K562 (cell line): ENCODE results near the gene FAAH. TPM values are rescaled to one million over a fixed set of nuclear protein-coding genes. Genes with fewer than 3 reads are reported as not detected.
A peak's percentile ranks its signal among the peaks of the same experiment; 100 is the strongest.

Experiments
- ATAC-seq: fragments of 200-7000 bp; cut with Tn5 transposase; 3 replicates; pipeline ENCODE4 v1.9.1; 2020; ENCODE audit warnings: moderate library complexity
- BruUV-seq: library from RNA; stranded (reverse); fragments of 400-500 nt; replicated peaks from 2 replicates; lab custom pipeline; 2021; lab: Mats Ljungman, UMichigan
- CTCF ChIA-PET: fragments of 300-600 bp; formaldehyde crosslinking; extraction: SDS; loops from one replicate; lab custom pipeline; 2021; ENCODE audit warnings: low intra/inter-chr PET ratio; lab: Yijun Ruan, JAX
- POLR2A ChIA-PET: fragments of 300-600, 350-650 bp; sonication (Branson Sonifier 250); formaldehyde crosslinking; extraction: SDS; loops from one replicate; lab custom pipeline; 2021; ENCODE audit warnings: antibody characterized with exemption, inconsistent platforms; lab: Yijun Ruan, JAX
- DNase-seq, 4 experiments: peaks; one replicate each; pipeline versions ENCODE4 v3.0.0 to v3.0.0-alpha.2; 2011 to 2018; ENCODE audit warnings: low spot score in 3 of 4, mixed read lengths in 3 of 4; ENCODE audit errors: extremely low read depth in 1 of 4
- FAIRE-seq: peaks from 2 replicates; lab custom pipeline; 2011; peaks lifted over from hg19 to GRCh38; lab: Jason Lieb, UNC
- H2AFZ ChIP-seq: 2 replicates; pipeline ENCODE4 v1.6.0; 2011; ENCODE audit warnings: low read depth, low read length, control low read depth, inconsistent platforms
- H3K27ac ChIP-seq: fragments of 200-600 bp; 3 replicates; pipeline ENCODE4 v1.8.0; 2011; ENCODE audit warnings: low read depth, mild to moderate bottlenecking, control low read depth, inconsistent platforms, low read length, moderate library complexity, mixed read lengths; ENCODE audit errors: extremely low read depth
- H3K27me3 ChIP-seq, 2 experiments: fragments of 300-600 bp in 1 of 2; 2 replicates in 1 of 2; 3 replicates in 1 of 2; pipeline versions ENCODE4 v1.6.0 to v1.8.0; 2011; ENCODE audit warnings: inconsistent platforms in 2 of 2, low read length in 2 of 2, mild to moderate bottlenecking in 1 of 2, mixed read lengths in 1 of 2, moderate library complexity in 1 of 2; ENCODE audit not compliant: control insufficient read depth in 2 of 2, insufficient read depth in 2 of 2
- H3K36me3 ChIP-seq: fragments of 300-600 bp; 3 replicates; pipeline ENCODE4 v1.8.0; 2011; ENCODE audit warnings: mild to moderate bottlenecking, low read length, inconsistent platforms; ENCODE audit not compliant: control insufficient read depth, insufficient read depth
- H3K4me1 ChIP-seq, 2 experiments: fragments of 200-600 bp in 1 of 2; replicated peaks in 1 of 2; 2 replicates in 1 of 2; 3 replicates in 1 of 2; pipeline versions ENCODE4 v1.5.1 to v1.8.0; 2011; ENCODE audit warnings: inconsistent platforms in 2 of 2, low read length in 2 of 2, mild to moderate bottlenecking in 1 of 2, mixed read lengths in 1 of 2, moderate library complexity in 1 of 2; ENCODE audit not compliant: control insufficient read depth in 2 of 2, insufficient read depth in 2 of 2
- H3K4me2 ChIP-seq: 2 replicates; pipeline ENCODE4 v1.6.1; 2011; ENCODE audit warnings: low read length, control low read depth, inconsistent platforms, mixed read lengths; ENCODE audit not compliant: insufficient read depth
- H3K4me3 ChIP-seq: fragments of 200-600 bp; sonication (generic), shearing (Covaris generic); 2 replicates; pipeline ENCODE4 v1.5.1; 2016; ENCODE audit warnings: control low read depth, inconsistent platforms
- H3K79me2 ChIP-seq: fragments of 200-600 bp; 3 replicates; pipeline ENCODE4 v1.8.0; 2011; ENCODE audit warnings: low read length, inconsistent platforms; ENCODE audit not compliant: control insufficient read depth, insufficient read depth
- H3K9ac ChIP-seq, 2 experiments: 2 replicates each; pipeline versions ENCODE4 v1.6.0 to v1.6.1; 2011; ENCODE audit warnings: low read depth in 2 of 2, low read length in 2 of 2, control low read depth in 1 of 2, inconsistent platforms in 1 of 2, mild to moderate bottlenecking in 1 of 2, mixed read lengths in 1 of 2; ENCODE audit not compliant: insufficient read depth in 1 of 2
- H3K9me1 ChIP-seq: one replicate; pipeline ENCODE4 v1.6.0; 2011; ENCODE audit warnings: inconsistent platforms, mild to moderate bottlenecking, low read length, moderate library complexity; ENCODE audit not compliant: control insufficient read depth, insufficient read depth
- H3K9me3 ChIP-seq: replicated peaks from 2 replicates; pipeline ENCODE4 v1.5.1; 2011; ENCODE audit warnings: low read depth, low read length, inconsistent platforms; ENCODE audit not compliant: control insufficient read depth, insufficient read depth
- H4K20me1 ChIP-seq: replicated peaks from 2 replicates; pipeline ENCODE4 v1.6.1; 2011; ENCODE audit warnings: low read length, inconsistent platforms, mixed read lengths; ENCODE audit not compliant: control insufficient read depth, insufficient read depth
- ARID1B ChIP-seq: fragments of 450-650 bp; IDR thresholded peaks from 2 replicates; pipeline ENCODE4 v1.6.1; 2016; ENCODE audit warnings: antibody characterized with exemption, mild to moderate bottlenecking, inconsistent platforms
- BCOR ChIP-seq: fragments of 450-650 bp; IDR thresholded peaks from 2 replicates; pipeline ENCODE4 v1.6.1; 2016
- CBFA2T3 ChIP-seq: fragments of 450-650 bp; IDR thresholded peaks from 2 replicates; pipeline ENCODE4 v1.6.1; 2017
- KDM1A ChIP-seq, 2 experiments: fragments of 450-650 bp; IDR thresholded peaks; 2 replicates each; pipeline ENCODE4 v1.6.1; 2016; ENCODE audit warnings: mild to moderate bottlenecking in 2 of 2
- NEUROD1 ChIP-seq: fragments of 150-350 bp; IDR thresholded peaks from 2 replicates; pipeline ENCODE4 v1.6.1; 2014; ENCODE audit warnings: borderline replicate concordance, low read length, low read depth; ENCODE audit not compliant: partially characterized antibody
- SP1 ChIP-seq: sonication (generic); formaldehyde crosslinking; IDR thresholded peaks from 2 replicates; pipeline ENCODE4 v1.8.1; 2022; ENCODE audit warnings: mild to moderate bottlenecking, missing genetic modification reagents
- TAL1 ChIP-seq: fragments of 450-650 bp; IDR thresholded peaks from 2 replicates; pipeline ENCODE4 v1.6.1; 2016; ENCODE audit warnings: mild to moderate bottlenecking
- TCF3 ChIP-seq: sonication (generic); formaldehyde crosslinking; IDR thresholded peaks from 2 replicates; pipeline ENCODE4 v1.4.0; 2020; ENCODE audit warnings: mild to moderate bottlenecking, missing genetic modification reagents
- TEAD4 ChIP-seq, 2 experiments: sonication (generic) in 1 of 2; formaldehyde crosslinking in 1 of 2; IDR thresholded peaks; 2 replicates each; pipeline versions ENCODE4 v1.6.1 to v1.8.0; 2012 to 2022; ENCODE audit warnings: borderline replicate concordance in 1 of 2, inconsistent platforms in 1 of 2, low read length in 1 of 2, mild to moderate bottlenecking in 1 of 2, missing genetic modification reagents in 1 of 2
- ZNF282 ChIP-seq: sonication (generic); formaldehyde crosslinking; IDR thresholded peaks from 2 replicates; pipeline ENCODE4 v1.8.1; 2023; ENCODE audit warnings: missing genetic modification reagents
- ZNF431 ChIP-seq: sonication (generic); formaldehyde crosslinking; IDR thresholded peaks from 2 replicates; pipeline ENCODE4 v1.8.0; 2022; ENCODE audit warnings: mild to moderate bottlenecking, missing genetic modification reagents
- ZNF77 ChIP-seq: fragments of 250-450 bp; sonication (Bioruptor Pico); IDR thresholded peaks from 2 replicates; pipeline ENCODE4 v1.5.0; 2020
- WGBS: fragments of 100-300 bp; shearing (Covaris generic); methylation state at CpG from one replicate; pipeline ENCODE4 v1.1.6; 2016; ENCODE audit warnings: low coverage, mixed read lengths; ENCODE audit not compliant: insufficient coverage; ENCODE audit errors: missing lambda C conversion rate; 5-methylcytosine and 5-hydroxymethylcytosine counted together
- in situ Hi-C: fragments of 300-500 bp; cut with MboI; formaldehyde crosslinking; loops from 4 replicates; pipeline ENCODE4 v1.15.0; 2018; ENCODE audit warnings: inconsistent platforms, mixed read lengths
- intact Hi-C: fragments of 100-400 bp; cut with micrococcal nuclease; formaldehyde crosslinking; loops from 2 replicates; pipeline ENCODE4 v1.14.2; 2022
- polyA plus RNA-seq, 8 experiments: library from polyadenylated mRNA; depleted of rRNA in 4 of 8; stranded (reverse) in 5 of 8; unstranded in 3 of 8; fragments of >200 nt; fragmentation: Nextera tagmentation in 2 of 8; fragmentation: Illumina TruSeq in 1 of 8; extraction: Ambion mirVana in 2 of 8; extraction: Trizol in 1 of 8; gene quantifications; 2 replicates each; pipeline versions ENCODE4 v1.2.1 to v1.2.3, GENCODE V29; 2011 to 2014; ENCODE audit warnings: inconsistent platforms in 1 of 8, missing spikeins in 1 of 8
- total RNA-seq, 7 experiments: library from RNA; depleted of rRNA in 6 of 7; stranded (reverse); fragments of >200 nt in 6 of 7; fragmentation: Illumina TruSeq in 2 of 7; extraction: Trizol in 2 of 7; gene quantifications; 2 replicates each; pipeline versions ENCODE4 v1.2.1 to v1.2.3, GENCODE V29; 2011 to 2021; ENCODE audit warnings: low replicate concordance in 1 of 7
- TF ChIP-seq, protein P1 (sequence below), 2 experiments: fragments of 450-650 bp in 1 of 2; sonication (generic) in 1 of 2; formaldehyde crosslinking in 1 of 2; IDR thresholded peaks in 1 of 2; conservative IDR thresholded peaks in 1 of 2; 2 replicates each; pipeline versions ENCODE4 v1.6.1 to v1.8.1; 2016 to 2023; ENCODE audit warnings: mild to moderate bottlenecking in 2 of 2, moderate library complexity in 2 of 2, inconsistent platforms in 1 of 2, missing genetic modification reagents in 1 of 2

The FAAH gene
- total and polyA plus RNA-seq, 9 of the 15 experiments (the other 6 are each of a cell fraction or from before 2014, with no cell fraction given) = 0.06 to 1.1 (median 0.32) TPM

DNA sequence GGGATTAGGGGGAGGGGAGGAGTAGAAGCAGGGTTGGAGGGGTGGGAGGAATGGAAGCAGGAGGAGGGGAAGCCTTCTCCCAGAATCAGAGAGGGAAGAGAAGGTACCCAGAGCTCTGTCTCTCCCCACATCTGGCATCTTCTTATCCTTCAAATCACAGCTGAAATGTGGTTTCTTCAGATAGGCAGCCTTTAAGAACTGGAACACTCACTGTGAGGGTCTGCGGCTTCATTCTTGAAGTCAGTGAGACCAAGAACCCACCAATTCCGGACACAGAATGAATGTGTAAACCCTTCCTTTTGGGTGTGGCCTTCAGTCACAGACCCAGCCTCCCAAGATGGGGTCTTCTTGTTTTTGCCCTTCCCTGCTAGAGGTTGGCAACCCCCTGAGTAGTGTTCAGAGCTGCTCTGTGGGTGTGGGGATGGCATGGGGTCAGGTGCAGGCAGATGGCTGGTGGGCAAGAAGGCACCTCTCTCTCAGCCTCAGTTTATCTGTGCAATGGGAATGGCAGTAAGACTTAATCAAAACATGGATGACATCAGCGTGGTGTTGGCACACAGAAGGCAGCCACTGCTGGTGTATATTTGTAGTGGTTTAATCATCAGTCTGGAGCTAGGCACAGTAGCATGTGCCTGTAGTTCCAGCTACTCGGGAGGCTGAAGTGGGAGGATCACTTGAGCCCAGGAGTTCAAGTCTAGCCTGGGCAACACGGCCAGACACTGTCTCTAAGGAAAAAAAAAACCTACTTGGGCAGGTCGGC lies 7.2 kb downstream of the FAAH start:
- no TSS peak for BruUV-seq
- H3K4me2 ChIP-seq = peak overlapping the region; percentile 66
- CTCF ChIA-PET = no interaction called here
- WGBS = 15% methylated on average over 6 of the region's 6 CpGs
- no peak for FAIRE-seq
- no peak; the same call in 2 of the 3 replicates for ATAC-seq
- H3K36me3 ChIP-seq = no peaks in the 10 kb centered on the region
- no peak overlapping the region for H3K4me3 ChIP-seq
- no peaks in the 10 kb centered on the region for H3K9me1 ChIP-seq
- POLR2A ChIA-PET = interaction anchor here (0.6 to 1.4 kb wide), 3 partner anchors 8 to 110 kb away, joined by 3 to 4 read pairs (median 3); no protein-coding TSS in a partner anchor
- no peak for DNase-seq
- H3K9ac ChIP-seq = peak overlapping the region in 1 of 2 experiments; percentile 65; a peak in 2 of 4 replicates
- no peaks in the 10 kb centered on the region for H3K9me3 ChIP-seq
- TF ChIP-seq CBFA2T3 (peak; percentile 61), NEUROD1 (no peak), BCOR (peak; percentile 30; the same call in 1 of the 2 replicates), ZNF77 (no peak), SP1 (CRISPR knock-in tag) (no peak), TEAD4 (IDR thresholded peaks at IDR 0.05; ENCODE audit: low read length) (0 out of 2 replicates have a peak, but pooled peaks have one; percentile 14), TEAD4 (CRISPR knock-in tag; IDR thresholded peaks at IDR 0.05; ENCODE audit: borderline replicate concordance) (no peak), ZNF282 (no peak), ARID1B (peak; percentile 43), TCF3 (CRISPR knock-in tag) (peak; percentile 24; the same call in 1 of the 2 replicates), TAL1 (peak; percentile 36; the same call in 1 of the 2 replicates), KDM1A (IDR thresholded peaks at IDR 0.05) (0 out of 4 replicates have a peak, but pooled peaks of 1 of the 2 experiments have one; percentile 17), ZNF431 (no peak)
- TF ChIP-seq, protein P1, sequence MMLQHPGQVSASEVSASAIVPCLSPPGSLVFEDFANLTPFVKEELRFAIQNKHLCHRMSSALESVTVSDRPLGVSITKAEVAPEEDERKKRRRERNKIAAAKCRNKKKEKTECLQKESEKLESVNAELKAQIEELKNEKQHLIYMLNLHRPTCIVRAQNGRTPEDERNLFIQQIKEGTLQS (IDR thresholded peaks at IDR 0.05) = 0 out of 2 replicates have a peak, but pooled peaks have one; percentile 12
- TF ChIP-seq, protein P1 (CRISPR knock-in tag; conservative IDR thresholded peaks at IDR 0.05) = no peak
- no peaks in the 10 kb centered on the region for H3K79me2 ChIP-seq
- intact Hi-C loops (no loop called here), in situ Hi-C loops (no loop called here)
- peak overlapping the region; percentile 80 for H2AFZ ChIP-seq
- no peak overlapping the region for H3K27ac ChIP-seq
- peaks cover 14 to 31% of the 10 kb centered on the region in 2 experiments; a peak in 4 of 5 replicates for H3K4me1 ChIP-seq
- peaks cover 22 to 28% of the 10 kb centered on the region in 2 experiments for H3K27me3 ChIP-seq
- H4K20me1 ChIP-seq = no peaks in the 10 kb centered on the region
